ENCODE measurements around the gene F7. TPM values are rescaled to one million over a fixed set of nuclear protein-coding genes. Genes with fewer than 3 reads are reported as not detected.

The F7 gene
- polyA plus RNA-seq, 1 experiment = 0.05 TPM

DNA sequence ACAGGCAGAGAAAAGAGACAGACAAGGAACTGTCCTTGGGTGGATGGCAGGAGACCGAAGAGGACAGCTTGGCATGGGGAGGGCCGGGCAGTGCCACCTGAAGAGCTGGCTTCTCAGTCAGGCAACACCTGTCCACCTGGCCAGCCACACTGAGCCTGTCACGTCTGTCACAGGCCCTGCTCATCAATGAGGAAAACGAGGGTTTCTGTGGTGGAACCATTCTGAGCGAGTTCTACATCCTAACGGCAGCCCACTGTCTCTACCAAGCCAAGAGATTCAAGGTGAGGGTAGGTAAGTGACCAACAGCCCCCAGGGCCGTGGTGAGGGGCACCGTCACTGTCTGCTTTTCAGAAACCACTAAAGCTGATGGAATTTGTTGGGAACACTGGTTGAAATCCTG lies 41.6 kb downstream of the F7 start:
- Histone ChIP-seq H3K4me3 (ENCODE audit: low read depth, low read length) (no peak overlapping the region), H3K27me3 (ENCODE audit: control insufficient read depth, insufficient read depth, low read length) (no peaks in the 10 kb centered on the region), H3K36me3 (ENCODE audit: control insufficient read depth, insufficient read depth, low read length) (no peaks in the 10 kb centered on the region)
- POLR2A ChIA-PET = no interaction called here
- no peak for DNase-seq (ENCODE audit: low read depth)
- TF ChIP-seq, protein P1, sequence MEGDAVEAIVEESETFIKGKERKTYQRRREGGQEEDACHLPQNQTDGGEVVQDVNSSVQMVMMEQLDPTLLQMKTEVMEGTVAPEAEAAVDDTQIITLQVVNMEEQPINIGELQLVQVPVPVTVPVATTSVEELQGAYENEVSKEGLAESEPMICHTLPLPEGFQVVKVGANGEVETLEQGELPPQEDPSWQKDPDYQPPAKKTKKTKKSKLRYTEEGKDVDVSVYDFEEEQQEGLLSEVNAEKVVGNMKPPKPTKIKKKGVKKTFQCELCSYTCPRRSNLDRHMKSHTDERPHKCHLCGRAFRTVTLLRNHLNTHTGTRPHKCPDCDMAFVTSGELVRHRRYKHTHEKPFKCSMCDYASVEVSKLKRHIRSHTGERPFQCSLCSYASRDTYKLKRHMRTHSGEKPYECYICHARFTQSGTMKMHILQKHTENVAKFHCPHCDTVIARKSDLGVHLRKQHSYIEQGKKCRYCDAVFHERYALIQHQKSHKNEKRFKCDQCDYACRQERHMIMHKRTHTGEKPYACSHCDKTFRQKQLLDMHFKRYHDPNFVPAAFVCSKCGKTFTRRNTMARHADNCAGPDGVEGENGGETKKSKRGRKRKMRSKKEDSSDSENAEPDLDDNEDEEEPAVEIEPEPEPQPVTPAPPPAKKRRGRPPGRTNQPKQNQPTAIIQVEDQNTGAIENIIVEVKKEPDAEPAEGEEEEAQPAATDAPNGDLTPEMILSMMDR (IDR thresholded peaks at IDR 0.05; ENCODE audit: insufficient read depth, low read depth, low read length) = no peak
- CTCF ChIA-PET = interaction anchor here (1.1 kb wide), 1 partner anchor 15 kb away, joined by 4 read pairs; no protein-coding TSS in a partner anchor

DNA sequence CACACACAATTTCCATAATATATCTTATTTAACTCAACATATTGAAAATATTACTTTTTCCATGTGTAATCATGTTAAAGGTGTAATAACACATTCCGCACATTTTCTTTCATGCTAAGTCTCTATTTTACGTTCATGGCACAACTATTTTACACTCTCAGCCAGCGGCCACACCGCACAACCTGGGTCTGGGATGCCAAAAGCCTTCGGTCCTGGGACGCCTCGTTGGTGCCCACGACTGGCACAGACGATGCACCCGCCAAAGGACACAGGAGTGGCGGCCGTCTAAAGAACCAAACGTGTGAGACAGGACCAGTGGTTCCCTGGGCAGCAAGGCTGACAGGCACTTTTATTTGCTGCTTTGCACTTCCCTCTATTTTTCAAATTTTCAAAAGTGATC lies 42.8 kb downstream of the F7 start:
- ChIA-PET CTCF (no interaction called here), POLR2A (no interaction called here)
- TF ChIP-seq, protein P1 (IDR thresholded peaks at IDR 0.05; ENCODE audit: insufficient read depth, low read depth, low read length) = no peak
- Histone ChIP-seq H3K36me3 (ENCODE audit: control insufficient read depth, insufficient read depth, low read length) (no peaks in the 10 kb centered on the region), H3K4me3 (ENCODE audit: low read depth, low read length) (no peak overlapping the region), H3K27me3 (ENCODE audit: control insufficient read depth, insufficient read depth, low read length) (no peaks in the 10 kb centered on the region)
- DNase-seq (ENCODE audit: low read depth) = no peak

DNA sequence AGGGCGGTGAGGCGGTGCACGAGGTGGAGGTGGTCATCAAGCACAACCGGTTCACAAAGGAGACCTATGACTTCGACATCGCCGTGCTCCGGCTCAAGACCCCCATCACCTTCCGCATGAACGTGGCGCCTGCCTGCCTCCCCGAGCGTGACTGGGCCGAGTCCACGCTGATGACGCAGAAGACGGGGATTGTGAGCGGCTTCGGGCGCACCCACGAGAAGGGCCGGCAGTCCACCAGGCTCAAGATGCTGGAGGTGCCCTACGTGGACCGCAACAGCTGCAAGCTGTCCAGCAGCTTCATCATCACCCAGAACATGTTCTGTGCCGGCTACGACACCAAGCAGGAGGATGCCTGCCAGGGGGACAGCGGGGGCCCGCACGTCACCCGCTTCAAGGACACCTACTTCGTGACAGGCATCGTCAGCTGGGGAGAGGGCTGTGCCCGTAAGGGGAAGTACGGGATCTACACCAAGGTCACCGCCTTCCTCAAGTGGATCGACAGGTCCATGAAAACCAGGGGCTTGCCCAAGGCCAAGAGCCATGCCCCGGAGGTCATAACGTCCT lies 43.4 kb downstream of the F7 start:
- POLR2A ChIA-PET = no interaction called here
- no peak for DNase-seq (ENCODE audit: low read depth)
- CTCF ChIA-PET = no interaction called here
- Histone ChIP-seq H3K4me3 (ENCODE audit: low read depth, low read length) (no peak overlapping the region), H3K36me3 (ENCODE audit: control insufficient read depth, insufficient read depth, low read length) (no peaks in the 10 kb centered on the region), H3K27me3 (ENCODE audit: control insufficient read depth, insufficient read depth, low read length) (no peaks in the 10 kb centered on the region)
- TF ChIP-seq, protein P1 (IDR thresholded peaks at IDR 0.05; ENCODE audit: insufficient read depth, low read depth, low read length) = no peak

DNA sequence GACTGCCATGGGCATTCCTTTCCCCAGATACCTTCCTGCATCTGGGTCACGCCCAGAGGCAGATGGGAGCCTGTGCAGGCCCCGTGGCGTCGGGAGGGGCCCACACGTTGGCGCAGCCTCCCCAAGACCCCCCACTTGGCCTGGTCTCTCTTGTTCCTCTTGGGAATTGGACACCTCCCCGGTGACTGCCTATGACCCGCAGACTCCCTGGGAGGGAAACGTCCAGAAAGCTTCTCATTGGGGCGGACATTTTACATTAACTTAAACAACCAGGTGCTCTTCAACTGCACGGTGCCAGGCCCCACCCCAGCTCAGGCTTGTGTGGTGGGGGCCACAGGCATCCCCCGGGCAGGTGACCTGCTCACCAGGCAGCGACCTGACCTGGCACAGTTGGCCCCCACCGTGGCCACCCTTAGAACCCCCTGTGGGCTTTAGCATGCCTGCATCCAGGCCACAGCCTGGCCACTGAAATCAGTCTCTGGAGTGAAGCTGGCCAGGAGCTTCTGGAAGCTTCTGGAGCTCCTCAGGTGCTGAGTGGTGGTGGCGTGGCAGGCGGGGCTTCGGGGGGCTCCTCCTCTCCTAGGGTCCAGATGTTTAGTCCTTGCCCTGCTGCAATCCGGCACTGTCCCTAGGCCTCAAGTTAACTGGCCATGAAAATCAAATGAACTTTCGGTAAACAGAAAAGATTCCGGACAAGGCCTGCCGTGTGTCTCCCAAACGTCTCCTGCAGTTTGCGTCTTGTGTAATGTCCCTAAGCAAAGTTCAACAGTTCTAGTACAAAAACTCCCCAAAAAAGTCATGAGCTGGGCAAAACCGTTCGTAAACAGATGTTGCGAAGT lies 44.3 kb downstream of the F7 start:
- no peaks in the 10 kb centered on the region for H3K27me3 ChIP-seq (ENCODE audit: control insufficient read depth, insufficient read depth, low read length)
- POLR2A ChIA-PET = no interaction called here
- no peaks in the 10 kb centered on the region for H3K36me3 ChIP-seq (ENCODE audit: control insufficient read depth, insufficient read depth, low read length)
- DNase-seq (ENCODE audit: low read depth) = no peak
- CTCF ChIA-PET = no interaction called here
- TF ChIP-seq, protein P1 (IDR thresholded peaks at IDR 0.05; ENCODE audit: insufficient read depth, low read depth, low read length) = no peak
- no peak overlapping the region for H3K4me3 ChIP-seq (ENCODE audit: low read depth, low read length)

DNA sequence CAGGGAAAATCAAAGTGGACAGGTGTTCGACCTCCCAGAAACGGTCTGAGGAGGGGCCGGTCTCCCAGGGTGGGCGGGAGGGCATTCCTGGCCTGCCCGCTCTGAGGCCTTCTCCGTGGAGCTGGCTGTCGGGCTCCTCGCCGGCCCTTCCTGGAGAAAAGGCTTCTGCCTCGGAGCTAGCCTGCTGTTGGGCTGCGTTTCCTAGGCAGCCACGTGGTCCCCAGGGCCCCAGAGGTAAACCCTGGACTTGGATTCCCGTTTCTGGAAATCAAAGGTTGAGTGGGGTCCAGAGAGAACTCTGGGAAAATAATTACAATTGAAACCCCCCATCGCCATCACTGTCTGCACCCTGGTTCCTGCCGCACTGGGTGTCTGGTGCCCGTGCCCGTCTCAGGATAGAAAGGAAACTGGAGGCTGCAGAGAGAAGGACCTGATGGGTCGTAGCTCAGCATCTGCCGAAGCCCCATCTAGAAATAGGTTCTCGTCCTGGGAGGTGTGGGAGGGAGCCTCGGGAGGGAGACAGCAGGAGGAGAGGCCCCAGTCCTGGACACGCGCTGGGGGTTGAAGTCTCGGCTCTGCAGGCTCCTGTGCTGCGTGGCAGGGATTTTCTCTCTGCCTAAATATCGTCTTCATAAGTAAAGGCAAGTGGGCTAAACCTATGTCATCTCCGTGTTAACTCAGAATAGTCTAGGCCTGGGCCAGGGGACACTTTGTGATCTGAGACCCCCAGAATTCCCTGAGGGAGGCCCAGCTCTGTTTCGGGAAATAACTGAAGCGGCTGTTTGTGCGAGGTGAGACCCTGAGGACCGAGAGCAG lies 45.2 kb downstream of the F7 start:
- TF ChIP-seq, protein P1 (IDR thresholded peaks at IDR 0.05; ENCODE audit: insufficient read depth, low read depth, low read length) = no peak
- Histone ChIP-seq H3K36me3 (ENCODE audit: control insufficient read depth, insufficient read depth, low read length) (no peaks in the 10 kb centered on the region), H3K27me3 (ENCODE audit: control insufficient read depth, insufficient read depth, low read length) (no peaks in the 10 kb centered on the region), H3K4me3 (ENCODE audit: low read depth, low read length) (no peak overlapping the region)
- ChIA-PET CTCF (interaction anchor here (0.7 kb wide), 1 partner anchor 58 kb away, joined by 3 read pairs; the partner anchor contains the start of gene PCID2), POLR2A (no interaction called here)
- no peak for DNase-seq (ENCODE audit: low read depth)
